ENCODE measurements around the gene RBM5.
A peak's percentile ranks its signal among the peaks of the same experiment; 100 is the strongest.

RBM5 gene

DNA sequence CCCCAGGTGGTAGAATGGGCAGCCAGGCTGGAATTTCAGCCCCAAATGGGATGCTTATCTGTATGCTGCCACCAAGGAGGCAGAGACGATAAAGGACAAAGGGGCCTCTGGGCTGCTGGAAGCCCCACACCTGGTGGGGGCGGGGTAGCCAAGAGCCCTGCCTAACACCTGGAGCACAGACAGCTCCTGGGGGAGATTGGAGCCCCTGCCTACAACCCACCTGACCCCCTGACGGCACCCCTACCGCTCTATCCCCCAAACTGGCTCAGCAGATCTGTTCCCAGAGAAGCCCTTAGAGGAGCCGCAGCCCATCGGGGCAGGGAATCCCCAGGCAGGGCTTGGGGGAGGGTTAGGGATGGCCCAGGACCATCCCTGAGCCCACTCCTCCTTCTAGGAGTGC is 50.6 kb downstream of the RBM5 start:
- no peak for DNase-seq

DNA sequence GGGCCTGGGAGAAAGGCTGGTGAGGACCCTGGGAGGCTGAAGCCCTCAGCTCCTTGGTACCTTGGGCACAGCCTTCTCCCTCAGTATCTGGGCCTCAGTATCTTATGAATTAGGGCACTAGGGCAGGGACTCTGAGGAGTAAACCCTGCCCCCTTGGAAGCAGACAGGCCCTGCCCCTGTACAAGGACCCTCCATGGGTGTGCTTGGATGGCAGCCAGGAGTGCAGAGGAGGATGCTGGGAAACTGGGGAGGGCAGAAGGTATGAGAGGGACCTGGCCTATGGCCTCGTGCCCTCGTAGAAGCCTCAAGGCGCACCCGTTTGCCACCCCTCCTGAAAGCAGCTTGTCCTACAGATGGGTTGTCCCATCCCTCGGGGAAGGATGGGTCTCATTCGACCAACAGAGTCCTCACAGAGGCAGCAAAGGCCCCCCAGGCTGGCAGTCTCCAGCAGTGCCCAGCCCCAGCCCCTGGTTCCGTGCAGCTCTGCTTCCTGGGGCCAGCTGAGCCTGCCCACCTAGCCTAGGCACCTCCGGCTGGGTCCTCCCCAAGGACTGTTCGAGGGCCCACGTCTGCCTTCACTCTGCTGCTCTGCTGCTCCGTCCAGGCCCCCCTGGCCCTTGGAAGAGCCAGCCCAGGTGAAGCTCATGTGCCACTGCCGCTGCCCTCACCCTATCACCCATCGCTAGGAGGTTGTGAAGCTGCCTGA is 51.2 kb downstream of the RBM5 start:
- no peak for DNase-seq

DNA sequence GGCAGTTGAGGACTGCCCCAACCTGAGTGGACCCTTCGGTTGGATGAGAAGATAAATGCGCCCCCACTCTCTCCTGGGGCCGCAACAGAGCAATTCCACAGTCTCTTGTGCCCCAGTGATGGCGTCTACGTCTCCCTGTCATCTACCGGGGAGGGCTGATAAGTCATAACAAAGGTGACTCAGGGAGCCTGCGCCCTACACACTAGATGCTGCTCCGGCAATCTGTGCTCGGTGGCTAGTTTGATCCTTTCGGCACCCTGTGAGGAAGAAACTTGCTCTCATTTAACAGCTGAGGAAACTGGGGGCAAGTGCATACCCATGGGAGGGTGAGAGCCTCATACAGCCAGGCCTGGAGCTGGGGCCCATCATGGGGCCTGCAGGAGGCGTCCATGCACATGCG is 52.3 kb downstream of the RBM5 start:
- no peak for DNase-seq

DNA sequence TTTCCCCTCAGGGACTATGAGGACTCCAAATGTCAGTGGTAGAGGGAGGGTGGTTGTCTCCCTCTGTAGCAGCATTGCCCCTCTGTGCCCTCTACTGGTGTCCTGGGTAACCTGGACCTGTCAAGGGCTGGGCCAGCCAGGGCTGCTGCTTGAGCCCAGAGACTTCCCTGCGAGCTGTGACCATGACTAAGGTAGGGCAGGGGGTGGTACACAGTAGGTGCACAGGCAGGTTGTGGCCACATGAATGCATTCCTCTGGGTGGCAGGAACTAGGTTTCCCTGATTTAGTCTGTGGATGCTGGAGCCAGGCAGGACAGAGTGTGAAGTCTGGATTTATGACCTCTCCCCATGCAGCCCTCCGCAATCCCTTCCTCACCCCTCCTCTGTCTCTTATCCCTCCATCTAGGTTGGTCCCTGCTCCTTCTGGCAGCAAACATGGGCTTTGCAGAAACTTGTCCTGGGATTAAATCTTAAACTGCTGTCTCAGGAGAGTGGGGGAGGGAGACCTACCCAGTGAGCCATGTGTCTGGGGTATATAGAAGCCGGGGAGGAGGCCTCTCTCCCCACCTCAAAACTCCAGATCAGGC is 57.7 kb downstream of the RBM5 start:
- DNase-seq = peak; percentile 18

DNA sequence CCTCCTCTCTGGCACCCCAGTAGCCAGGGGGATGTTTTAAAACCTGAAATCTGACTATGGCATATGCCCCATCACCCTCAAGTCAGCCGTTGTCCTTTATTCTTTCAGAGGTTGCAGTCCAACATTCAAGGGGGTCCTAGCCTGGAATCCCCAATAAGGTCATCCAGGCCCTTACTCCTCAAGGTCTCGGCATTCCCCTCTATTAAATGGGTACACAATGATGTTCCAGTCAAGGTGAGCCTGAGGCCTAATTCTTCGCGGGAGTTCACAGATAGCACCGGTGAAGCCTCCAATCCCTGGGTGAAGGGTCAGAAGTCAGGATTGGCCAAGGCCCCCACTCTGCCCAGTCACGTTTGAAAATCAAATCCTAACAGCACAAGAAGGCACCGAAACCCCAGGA is 58.3 kb downstream of the RBM5 start:
- DNase-seq = no peak

DNA sequence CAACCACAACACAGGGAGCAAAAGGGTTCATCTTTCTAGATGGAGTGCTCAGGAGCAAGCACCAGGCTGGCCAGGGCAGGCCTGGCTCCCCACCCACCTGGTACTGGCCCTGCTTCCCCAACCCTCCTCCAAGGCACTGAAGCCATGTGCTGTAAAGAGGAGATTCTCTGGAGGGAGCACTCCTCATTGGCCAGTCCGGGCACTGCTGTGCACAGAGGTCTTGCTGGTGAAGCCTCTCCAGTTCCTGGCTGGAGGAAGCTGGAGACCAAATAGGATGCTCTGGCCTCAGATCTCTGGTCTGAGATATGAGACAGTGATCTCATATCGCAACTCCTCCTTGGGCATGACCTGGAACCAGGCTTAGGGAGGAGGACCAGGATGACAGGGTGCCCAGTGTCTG is 58.7 kb downstream of the RBM5 start:
- DNase-seq = no peak

DNA sequence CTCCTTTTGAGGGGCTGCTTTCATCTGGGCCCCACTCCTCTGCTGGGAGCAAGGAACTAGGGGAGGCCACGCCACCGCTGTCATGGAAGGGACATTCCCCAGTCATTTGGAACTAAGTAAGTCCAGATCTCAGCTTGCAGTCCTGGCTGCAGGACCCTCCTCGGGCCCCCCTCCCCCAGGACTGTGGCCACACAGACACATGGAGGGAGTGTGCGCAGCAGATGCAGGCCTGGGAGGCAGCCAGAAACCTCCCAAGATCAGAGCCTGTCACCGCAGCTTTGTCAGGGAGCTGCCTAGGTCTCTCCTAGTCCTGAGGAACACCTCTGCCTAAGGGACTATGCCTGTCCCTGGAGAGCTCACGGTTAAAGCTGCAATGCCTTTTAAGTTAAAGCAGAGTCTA is 59.1 kb downstream of the RBM5 start:
- no peak for DNase-seq

DNA sequence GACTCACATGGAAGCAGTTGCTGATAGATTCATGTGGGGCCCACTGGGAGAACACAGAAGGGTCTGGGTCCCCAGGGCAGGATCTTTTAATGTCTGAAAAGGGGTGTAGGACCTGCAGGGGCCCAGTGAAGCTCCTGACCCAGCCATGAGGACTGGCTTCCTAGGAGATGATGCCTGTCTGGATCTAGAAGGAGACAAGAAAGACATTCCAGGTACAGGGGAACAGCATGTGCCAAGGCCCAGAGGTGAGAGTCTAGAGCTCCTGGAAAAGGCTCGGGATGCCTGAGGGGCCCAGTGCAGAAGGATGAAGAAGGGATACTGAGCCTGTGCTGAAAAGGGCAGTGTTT is 61.7 kb downstream of the RBM5 start:
- DNase-seq = no peak

DNA sequence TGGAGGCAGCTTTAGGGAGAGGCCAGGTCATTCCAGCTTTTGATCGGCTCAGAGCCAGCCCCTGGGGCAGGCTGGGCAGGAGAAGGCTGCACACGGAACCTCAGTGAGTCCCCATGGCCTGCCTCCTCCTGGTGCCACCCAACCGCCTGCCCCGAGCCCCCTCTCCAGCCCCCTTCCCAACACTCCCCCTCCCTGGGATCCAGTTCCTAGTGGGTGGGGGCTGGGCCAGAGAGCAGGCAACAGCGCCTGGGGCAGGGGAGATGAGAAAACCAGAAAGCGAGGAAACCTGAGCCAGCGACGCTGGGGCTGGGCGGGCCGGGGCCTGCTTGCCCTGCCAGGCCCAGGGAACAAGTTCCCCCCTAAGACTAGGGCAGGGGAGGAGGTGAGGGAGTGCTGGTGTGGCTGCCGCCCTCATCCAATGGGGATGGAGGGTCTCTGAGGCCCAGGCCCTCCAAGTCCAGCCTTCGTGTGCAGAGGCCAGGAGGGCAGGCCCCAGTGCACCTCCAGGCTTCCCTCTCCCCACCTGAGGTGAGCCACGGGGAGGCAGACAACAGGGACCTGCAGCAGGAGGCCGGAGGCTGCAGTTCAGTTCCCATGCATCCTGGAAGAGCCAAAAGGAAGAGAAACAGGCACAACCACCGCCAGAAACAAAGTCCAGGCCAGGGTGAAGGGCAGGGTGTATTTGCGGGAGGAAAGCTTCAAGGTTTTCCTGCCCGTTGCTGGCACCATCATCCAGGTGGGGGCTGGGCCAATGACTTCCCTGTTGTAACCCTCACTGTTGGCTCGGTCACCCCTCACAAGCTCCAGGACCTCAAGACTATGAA is 62.4 kb downstream of the RBM5 start:
- DNase-seq = no peak

DNA sequence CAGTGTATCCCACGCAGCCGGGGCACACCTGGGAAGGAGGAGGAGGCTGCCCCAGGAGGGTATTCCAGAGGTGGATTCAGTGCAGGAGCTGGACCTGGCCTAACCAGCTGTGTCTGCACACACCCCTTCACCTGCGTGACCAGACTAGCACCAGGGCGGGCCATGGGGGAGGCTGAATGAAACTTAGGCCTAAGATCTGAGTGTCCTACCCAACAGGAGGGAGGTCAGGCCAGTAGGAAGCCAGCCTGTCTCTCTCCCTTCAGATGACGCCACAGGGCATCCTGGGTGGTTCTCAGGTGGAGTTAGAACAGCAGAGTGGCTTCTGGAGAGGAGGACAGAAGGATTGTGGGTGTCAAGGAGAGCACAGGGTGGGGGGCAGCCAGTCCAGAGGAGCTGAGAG is 63.0 kb downstream of the RBM5 start:
- DNase-seq = no peak

DNA sequence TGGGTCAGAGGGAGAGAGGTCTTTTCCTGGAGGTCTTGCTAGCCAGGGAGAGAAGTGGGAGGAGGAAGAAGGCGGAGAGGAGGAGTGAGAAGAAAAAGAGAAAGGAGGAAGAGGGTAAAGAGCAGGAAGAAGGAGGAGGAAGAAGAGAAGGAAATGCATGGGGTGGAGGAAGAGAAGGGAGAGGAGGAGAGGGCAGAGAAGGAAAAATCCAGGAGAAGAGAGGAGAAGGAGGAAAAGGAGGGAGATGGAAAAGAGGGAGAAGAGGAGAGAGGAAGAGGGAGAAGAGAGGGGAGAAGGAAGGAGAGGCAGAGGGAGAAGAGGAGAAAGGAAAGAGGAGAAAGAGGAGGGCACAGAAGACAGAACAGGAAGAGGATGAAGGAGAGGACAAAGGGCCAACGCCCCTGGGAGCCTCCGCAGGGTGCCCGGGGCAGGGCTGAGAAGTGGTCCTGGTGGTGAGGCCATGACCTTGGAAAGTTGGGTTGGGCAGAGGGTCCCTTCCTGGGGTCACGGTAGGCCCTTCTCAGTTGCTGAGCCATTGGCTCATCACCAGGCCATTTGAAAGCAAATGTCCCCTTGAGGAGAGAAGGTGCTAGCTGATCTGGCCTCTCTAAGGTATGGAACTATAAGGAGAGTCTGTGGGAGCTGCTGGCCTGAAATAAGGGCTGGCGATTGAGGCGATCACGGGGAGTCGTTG is 65.2 kb downstream of the RBM5 start:
- no peak for DNase-seq

DNA sequence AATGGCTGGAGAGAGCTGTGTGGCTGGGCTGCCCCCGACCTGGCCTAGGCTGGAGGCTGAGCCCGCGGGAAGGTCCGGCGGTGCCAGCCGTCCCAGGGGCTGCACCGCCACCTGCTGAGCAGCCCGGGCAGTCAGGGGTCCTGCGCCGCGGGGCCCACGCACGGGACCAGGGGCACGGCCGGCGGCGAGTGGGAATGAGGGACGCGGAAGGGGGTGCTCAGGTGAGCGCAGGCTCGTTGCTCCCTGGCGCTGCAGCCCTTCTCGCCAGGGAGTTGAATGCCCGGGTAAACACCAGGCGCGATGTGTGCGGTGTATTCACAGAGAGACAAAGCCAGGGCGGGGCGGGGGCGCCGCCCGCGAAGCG is 65.7 kb downstream of the RBM5 start:
- DNase-seq = no peak

DNA sequence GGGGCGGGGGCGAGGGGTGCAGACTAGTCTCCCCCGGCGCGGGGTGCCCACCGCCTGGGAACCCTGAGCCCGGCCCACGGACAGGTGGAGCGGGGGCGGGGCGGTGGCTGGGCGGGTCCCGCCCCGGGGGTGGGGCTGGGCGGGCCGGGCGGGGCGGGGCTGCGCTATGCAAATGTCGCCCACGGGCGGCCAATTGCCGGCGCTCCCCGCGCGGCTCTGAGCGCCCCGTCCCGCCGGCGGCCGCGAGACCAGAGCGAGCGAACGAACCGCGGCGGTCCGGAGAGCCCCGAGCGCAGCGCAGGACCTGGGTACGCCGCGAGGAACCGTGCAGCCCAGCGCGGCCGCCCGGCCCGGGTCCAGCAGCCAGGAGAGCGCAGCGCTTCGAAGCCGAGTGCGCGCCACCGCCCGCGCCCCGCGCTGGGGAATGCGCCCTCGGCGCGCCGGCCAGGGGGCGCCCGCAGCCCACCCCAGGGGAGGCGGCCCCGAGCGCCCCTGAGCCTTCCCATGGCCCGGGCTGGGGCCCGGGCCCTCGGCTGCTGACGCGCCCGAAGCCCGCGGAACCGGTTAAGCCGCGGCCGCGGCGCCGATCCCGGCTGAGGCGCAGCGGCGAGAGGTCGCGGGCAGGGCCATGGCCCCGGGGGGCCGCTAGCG is 66.2 kb downstream of the RBM5 start, which contains the start of gene SEMA3F:
SEMA3F (plus strand) TSS at position 485 of the 651 bp plus-strand sequence. CDS start 4,299 bp downstream, outside the sequence.
- peak; percentile 84 for DNase-seq

DNA sequence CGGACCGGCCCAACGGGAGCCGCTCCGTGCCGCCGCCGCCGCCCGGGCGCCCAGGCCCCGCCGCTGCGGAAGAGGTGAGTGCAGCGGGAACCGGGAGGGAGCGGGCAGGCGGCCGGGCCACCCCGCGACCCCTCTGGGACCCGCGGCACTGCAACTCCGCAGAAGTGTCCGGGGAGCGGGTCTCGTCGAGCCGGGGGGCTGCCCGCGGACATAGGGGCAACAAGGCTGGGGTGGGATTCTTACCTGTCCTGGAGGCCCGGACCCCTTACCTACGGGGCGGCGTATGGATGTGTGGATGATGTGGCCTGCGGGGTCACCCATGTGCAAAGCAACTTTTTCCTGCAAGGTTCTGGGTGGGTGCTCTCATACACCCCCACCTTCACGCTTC is 66.8 kb downstream of the RBM5 start:
- no peak for DNase-seq

DNA sequence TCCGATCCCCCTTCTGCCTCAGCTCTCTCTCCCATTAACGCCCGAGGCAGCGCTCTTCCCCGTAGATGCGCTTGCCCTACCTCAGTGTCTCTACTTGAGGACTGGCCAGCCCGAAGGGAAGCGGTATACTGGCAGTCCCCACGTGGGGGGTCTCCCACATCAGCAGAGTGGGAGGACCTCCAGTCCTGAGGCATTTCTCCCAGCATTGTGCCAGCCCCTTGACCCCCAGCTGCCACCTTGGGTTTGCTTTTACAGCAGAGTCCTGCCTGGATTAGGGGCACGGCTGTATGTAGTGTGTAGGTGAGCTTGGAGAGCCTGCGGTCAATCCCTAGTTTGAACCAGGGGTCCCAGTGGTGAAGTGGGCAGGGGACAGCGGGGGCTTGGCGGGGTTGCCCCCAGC is 67.2 kb downstream of the RBM5 start:
- DNase-seq = no peak

DNA sequence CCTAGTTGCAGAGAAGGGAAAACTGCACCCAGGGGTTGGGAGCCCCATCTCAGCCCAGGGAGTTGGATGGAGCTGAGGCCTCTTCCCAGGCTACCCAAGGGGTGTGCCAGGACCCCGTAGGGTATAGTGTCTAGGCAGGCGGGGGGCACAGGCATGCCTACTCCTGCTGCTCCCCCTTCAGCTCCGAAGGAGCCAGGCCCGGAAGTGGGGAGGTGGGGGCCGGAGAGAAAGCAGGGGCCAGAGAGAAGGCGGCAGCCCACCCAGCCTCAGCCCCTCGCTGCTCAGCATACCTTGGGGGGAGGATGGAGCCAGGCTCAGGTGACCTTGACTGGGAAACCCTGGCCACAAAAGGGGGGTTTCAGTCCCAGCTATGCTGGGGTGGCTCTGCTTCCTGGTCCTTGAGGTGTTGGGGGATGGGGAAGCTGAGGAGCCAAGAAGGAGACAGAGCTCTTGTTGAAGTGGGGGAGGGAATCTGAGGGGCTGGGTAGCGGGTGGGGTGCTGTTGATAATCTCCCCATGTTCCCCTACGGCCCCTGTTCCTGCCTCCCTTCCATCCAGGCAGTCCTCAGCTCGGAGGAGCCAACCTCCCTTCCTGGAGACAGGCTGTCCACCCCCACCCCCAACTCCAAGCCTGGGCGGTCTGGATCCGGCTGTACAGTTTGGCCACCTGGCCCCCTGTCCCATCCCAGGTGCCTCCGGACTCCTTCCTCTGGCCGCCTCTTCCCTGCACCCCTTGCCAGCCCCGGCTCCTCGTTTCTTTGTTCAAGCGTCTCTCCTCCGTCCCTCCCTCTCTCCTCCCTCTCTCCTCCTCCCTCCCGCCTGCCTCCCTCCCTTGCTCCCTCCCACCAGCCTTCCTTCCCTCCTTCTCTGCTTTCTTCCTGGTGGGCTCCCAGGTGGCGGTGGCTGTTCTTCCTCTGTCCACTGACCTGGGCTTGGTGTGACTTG is 68.1 kb downstream of the RBM5 start:
- DNase-seq = no peak

DNA sequence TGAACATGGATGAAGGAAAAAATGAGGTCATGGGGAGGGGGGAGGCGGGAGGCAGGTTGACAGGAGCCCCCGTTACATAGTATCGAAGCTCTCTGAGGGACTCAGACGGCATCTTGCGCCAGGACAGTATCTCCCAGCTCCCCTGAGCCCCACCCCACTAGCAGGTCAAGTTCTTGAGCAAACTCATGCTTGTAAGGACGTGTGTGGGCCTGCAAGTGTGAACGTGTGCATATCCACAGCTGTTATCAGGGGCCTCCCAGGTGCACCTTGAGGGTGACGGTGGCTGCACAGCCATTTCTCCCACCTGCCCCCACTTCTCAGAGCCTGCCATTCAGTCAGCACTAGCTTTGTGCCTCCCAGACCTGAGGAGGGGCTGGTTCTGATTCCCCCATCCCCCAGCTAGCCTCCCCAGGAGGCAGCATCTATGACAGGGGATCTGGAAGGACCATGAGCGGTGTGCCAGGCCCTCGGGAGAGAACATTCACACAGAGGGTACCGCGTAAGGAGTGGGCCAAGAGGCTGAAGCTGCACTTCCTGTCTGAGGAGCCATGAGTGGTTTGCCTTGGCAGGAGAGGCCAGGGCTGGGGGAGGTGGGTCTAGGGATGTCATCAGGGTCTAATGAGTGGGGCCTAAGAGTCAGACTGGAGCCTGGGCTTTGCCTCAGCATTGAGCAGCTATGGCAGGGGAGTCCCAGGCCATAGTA is 69.3 kb downstream of the RBM5 start:
- peak; percentile 26 for DNase-seq

DNA sequence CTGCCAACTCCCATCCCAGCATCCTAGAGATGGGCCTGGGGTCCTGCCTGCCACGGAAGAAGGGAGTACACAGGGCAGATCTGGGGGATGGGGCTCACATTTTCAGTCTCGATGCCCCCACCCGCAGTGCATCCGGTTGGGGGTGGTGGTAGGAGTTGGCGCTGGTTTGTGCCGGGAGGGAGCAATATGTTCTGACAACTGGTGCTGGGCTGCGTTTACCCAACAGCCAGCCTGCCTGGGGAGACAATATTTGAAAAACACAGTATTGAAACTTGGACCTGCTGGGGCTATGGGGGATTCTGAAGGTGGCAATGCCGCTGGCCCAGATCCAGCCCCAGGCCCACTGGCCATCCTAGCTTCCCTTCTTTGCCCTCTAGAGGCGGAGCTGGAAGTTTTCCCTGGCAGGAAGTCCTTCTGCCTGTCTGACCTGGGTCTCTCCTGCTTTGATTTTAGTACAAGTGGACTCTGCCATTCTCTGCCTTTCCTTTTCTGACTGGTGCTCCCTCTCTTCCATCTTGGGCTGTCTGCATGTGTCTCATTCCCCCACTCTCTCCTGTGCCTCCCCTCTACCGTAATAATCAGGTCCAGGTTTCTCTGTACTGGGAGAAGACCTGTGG is 69.9 kb downstream of the RBM5 start:
- DNase-seq = no peak

DNA sequence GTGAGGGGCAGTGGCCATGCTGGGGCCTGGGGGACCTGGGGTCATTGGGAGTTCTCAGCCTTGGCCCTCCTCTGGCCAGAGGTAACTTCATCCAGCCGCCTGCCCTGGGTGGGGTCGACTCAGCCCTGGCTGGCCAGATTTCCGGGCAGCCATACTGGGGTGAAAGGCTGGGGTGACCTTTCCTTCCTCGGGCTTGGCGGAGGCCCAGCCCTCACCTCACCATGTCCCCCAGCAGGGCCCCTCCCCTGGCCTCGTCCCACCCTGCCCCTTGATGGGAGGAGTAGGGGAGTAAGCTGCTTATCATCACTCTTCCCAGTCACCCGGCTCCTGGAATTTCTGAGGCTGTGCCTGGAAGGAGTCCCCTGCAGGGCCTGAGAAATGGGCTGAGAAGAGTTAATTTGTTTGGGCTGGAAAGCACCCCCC is 71.9 kb downstream of the RBM5 start:
- DNase-seq = no peak

DNA sequence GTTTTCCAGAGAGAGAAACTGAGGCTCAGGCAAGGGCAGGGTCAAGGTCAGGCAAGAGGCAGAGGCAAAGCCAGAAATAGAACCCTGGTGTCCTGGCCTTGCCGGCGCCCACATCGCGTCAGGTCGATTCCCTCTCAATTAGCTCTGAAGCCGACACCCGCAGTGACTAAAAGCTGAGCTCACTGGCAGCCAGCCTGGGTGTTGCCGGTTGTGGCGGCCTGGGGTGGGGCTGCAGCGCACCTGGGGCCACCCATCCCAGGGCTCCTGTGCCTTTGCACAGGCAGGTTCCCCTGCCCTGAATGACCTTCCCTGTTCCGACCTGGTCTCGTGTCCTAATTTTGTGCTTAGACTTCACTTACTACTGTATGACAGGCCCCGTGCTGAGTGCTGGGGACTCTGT is 72.6 kb downstream of the RBM5 start:
- DNase-seq = peak; percentile 53
